Kidney glomerular epithelial cell (primary cell): ENCODE results near the gene CMPK2.
A peak's percentile ranks its signal among the peaks of the same experiment; 100 is the strongest.
"Not testable (repeated sequence)": the region's sequence is repeated elsewhere in the genome, so short reads cannot be mapped to it uniquely, and the experiment has no call there.

Experiments used
- DNase-seq: peaks from one replicate; lab custom pipeline; 2025; lab: John Stamatoyannopoulos, UW

Gene CMPK2

DNA sequence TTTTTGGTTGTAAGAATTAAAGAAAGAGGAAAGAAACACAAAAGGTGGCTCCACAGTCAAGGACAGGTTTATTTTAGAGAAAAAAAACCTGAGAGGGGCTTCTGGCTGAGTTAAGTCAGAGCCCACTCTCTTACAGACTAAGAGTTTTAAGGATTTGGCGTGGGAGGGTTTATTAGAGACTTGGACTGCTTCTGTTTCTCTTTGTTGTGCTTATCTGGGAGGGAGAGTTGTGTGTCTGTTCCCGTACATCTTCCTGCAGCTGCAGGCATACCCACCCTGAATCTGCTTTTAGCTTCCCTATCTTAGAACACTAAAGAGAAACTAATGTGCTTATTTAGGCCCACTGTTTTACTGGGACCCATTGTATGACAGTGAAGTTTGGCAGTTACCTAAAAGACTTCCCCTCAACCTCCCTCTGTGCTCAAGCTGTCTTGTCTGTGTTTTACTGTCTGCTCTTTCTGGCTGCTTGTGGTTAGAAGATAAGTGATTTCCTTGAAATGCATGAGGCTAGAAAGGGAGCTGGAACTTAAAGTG lies 14.6 kb upstream of the CMPK2 start:
- DNase-seq: no peak

DNA sequence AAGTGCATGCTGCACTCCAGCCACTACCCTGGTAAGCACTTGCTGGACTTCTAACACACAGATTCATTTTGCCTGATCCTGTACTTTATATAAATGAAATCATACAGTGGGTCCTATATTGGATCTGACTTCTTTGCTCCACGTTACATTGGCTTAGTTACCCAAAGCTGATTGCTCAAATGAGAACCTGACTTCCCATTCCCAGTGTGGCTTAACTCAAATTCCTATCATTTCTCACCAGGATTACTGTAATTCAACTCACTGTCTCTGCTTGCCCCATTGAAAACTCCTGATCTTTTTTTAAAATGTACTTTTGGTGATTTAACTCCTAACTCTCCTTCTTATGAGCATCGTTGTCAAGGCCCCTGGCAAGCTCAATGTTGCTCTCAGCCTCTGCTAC lies 13.3 kb upstream of the CMPK2 start:
- no peak for DNase-seq

DNA sequence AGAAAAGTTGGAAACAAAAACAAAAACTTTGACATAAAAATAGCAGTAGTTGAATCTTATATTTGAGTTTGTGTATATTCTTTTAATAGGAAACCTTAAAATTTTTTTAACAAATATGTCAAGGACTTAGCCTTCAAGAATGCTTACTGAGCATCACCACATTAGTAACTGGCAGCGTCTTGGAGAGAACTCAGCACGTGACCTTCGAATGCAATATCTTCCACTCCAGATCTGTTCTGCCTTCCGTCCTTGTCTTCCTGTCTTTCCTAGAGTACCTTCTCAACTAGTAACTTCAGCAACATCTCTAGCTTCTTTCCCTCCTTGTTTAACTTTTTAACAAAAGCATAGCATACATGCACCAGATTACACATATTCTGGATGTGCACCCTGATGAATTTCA lies 12.8 kb upstream of the CMPK2 start:
- DNase-seq: no peak

DNA sequence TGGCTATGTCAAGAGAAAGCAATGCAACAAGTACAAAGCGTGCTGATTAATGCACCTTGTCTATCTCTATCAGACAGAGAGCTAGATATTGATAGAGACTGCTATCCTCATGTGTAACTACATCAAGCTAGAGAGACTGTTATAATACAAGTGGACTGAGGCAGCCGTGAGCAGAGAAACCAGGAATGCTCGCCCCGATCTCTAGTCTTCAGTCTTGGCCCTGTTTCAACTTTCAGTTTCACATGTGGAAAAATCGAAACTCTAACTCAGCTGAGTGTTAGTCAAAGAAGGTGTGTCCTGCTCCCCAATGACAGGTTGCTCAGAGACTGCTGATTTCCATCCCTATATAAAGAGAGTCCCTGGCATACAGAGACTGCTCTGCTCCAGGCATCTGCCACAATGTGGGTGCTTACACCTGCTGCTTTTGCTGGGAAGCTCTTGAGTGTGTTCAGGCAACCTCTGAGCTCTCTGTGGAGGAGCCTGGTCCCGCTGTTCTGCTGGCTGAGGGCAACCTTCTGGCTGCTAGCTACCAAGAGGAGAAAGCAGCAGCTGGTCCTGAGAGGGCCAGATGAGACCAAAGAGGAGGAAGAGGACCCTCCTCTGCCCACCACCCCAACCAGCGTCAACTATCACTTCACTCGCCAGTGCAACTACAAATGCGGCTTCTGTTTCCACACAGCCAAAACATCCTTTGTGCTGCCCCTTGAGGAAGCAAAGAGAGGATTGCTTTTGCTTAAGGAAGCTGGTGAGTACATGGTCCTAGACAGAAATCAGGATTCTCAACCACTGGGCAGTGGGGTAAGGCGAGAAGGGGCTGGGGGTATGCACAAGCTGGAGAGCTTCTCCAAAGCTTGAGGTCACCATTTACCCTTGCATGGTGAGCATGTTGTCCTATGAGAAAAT lies 11.9 kb upstream of the CMPK2 start, which contains the start of gene RSAD2:
RSAD2 (plus strand) TSS at position 376 of the 903 bp plus-strand sequence; CDS start at position 400, 24 bp downstream.
- DNase-seq: peak; percentile 63

DNA sequence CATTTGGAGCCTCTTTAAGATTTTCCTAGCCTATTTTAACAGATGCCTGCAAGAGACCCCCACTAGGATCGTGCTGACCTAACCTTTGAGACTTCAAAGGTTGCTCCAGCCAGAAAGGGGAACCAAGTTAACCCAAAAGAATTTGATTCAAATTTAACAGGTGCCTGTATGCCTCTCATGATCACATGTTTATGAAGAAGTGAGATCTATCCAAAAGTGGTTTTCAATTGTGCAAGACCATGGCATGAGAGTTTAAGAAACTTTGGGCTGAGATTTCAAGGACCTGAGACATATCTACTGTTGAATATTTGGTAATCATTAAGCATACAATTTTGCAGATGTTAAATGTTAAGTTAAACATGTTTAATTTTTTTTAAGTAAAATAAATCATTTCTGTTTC lies 10.6 kb upstream of the CMPK2 start:
- DNase-seq: no peak

DNA sequence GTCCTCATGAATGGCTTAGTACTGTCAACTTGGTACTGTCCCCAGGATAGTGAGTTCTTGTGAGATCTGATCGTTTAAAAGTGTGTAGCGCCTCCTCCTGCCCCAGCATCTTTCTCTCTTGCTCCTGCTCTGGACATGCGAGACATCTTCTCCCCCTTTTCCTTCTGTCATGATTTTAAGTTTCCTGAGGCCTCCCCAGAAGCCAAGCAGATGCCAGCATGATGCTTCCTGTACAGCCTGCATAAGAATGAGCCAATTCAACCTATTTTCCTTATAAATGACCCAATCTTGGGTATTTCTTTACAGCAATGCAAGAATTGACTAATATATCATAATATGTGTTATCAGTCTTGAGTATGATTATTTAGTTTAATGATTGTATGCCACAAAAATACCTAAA lies 8.3 kb upstream of the CMPK2 start:
- DNase-seq: no peak

DNA sequence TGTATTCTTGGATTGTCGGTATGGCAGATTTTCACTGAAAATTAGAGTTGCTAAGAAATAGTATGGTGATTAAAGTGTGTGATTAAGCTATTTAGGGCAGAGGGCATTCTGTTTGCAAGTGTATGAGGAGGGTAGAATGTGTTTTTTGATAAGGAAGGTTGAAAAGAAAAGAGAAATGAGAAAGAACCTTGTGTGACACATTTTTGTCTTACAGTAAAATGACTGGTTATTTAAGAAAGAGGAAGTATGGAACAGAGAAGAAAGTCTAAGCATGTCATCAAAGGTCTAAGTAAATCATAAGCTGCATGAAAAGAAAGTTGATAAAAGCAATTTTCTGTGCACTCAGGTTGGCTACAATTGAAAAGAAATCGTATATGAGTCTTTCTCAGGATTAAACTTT lies 6.7 kb upstream of the CMPK2 start:
- no peak for DNase-seq

DNA sequence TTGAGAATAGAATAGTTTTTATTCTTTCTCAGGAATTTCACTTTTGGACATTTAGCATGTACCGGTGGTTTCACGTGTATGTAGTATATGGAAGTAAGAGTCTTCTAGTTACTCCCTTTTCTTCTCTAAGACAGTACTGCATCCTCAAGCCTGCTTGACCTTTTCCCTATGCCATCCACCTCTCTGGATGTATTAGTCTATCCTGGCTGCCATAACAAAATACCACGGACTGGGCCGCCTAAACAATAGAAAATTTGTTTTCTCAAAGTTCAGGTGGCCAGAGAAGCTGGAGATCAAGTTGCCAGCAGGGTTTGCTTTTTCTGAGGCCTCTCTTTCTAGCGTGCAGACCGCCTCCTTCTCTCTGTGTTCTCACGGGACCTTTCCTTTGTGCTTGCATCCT lies 1.3 kb upstream of the CMPK2 start:
- DNase-seq: no peak

DNA sequence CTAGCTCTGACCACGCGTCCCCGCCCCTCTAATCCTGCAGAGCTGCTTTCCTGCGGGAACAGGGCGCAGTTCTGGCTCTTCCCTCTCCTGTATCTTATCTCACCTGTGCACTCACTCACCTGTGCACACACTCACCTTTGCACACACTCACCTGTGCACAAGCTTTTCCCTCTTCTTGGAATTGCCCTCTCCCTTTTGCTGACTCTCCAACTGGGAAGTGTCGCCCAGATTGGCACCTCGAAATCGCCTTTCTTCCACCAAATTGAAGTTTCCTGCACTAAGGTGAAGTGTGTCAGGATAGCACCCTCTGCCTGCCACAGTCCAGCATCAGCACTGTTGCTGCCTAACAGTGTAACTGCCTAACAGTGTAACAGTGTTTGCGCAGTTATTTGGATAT lies 566 bp upstream of the CMPK2 start:
- peak; percentile 38 for DNase-seq

DNA sequence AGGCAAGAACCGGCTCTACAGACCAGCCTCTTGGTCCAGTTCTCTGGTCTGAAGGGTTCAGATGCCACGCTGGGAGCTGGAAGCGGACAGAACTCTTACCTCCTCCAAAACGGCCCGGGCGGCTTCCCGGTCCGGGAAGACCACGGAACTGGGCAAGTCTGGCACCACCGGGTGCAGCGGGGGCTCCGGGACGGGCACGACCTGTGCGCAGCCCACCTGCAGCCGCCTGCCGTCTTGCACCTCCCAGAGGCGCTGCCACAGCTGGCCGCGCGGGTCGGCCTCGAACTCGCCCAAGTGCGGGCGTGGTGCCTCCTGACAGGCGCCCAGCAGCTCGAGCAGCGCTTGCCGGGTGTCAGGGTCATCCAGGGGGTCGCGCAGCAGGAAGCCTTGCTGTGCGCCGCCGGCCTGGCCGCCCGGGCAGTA lies 773 bp downstream of the CMPK2 start:
- no peak for DNase-seq

DNA sequence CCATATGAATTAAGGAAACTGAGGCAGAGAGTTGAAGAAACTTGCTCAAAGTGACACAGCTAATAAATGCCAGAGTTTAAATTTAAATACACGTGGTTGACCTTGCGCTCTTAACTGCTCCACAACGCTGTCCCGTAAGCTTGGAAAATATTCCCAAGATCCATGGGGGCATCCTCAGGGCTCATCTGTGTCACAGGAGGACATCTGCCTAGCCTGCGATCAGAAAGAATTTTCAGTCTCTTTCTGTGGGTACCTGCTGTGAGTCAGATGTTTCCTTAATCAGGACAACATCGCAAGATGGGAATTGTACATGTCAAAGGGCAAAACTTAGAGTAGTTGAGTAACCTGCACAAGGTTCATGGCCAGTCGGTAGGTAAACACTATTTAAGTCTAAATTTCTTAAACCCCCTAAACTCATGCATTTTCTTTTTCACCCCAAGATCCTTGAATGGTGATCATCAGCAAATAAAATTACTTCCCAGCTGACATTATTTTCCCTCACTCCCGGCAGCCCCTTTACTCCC lies 1.4 kb downstream of the CMPK2 start:
- DNase-seq: no peak

DNA sequence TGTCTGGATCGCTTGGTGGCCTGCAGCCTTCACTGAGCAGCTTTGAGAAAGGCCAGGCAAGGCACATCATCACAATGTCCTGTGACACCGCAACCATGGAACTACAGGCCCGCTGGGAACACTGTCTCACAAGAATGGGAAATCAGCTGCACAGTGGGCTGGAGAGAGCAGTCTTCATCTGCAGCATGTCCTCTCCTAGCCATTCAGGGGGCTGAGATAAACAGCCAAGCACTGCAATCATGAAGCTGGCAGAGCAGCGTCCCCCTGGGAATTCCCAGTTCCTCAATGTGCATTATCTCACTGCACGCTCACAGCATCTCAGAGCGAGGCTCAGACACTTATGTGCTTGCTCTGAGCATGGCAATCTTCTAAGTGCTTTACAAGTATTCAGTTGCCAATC lies 1.9 kb downstream of the CMPK2 start:
- no peak for DNase-seq

DNA sequence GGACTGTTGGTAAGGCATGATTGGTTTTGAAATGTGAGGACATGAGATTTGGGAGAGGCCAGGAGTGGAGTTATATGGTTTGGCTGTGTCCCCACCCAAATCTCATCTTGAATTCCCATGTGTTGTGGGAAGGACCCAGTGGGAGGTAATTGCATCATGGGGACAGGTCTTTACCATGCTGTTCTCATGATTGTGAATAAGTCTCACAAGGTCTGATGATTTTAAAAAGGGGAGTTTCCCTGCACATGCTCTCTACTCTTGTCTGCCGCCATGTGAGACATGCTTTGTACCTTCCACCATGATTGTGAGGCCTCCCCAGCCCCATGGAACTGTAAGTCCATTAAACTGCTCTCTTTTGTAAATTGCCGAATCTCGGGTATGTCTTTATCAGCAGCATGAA lies 5.4 kb downstream of the CMPK2 start:
- DNase-seq: no peak

DNA sequence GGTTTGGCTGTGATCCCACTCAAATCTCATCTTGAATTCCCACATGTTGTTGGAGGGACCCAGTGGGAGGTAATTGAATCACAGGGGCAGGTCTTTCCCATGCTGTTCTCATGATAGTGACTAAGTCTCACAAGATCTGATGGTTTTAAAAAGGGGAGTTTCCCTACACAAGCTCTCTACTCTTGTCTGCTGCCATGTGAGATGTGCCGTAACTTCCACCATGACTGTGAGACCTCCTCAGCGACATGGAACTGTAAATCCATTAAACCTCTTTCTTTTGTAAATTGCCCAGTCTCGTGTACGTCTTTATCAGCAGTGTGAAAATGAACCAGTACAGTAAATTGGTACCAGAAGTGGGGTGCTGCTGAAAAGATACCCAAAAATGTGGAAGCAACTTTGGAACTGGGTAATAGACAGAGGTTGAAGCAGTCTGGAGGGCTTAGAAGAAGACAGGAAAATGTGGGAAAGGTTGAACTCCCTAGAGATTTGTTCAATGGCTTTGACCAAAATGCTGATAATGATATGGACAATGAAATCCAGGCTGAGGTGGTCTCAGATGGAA lies 7.2 kb downstream of the CMPK2 start:
- not testable (repeated sequence) for DNase-seq

DNA sequence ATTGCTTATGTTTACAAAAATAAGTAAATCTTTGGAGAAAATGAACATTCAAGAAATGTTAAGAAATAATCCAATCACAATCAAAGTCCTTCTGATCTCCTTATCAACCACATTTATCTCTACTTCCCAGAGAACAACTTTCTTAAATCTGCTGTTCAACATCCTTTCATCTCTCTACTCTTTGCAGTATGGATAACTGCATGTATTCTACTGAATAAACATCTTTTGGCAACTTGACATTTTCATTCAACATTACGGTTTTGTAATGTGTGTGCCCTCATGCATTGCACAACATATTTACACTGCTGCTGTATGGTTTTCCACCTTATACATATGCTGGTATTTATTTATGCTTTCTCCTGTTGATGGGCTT lies 9.2 kb downstream of the CMPK2 start:
- no peak for DNase-seq

DNA sequence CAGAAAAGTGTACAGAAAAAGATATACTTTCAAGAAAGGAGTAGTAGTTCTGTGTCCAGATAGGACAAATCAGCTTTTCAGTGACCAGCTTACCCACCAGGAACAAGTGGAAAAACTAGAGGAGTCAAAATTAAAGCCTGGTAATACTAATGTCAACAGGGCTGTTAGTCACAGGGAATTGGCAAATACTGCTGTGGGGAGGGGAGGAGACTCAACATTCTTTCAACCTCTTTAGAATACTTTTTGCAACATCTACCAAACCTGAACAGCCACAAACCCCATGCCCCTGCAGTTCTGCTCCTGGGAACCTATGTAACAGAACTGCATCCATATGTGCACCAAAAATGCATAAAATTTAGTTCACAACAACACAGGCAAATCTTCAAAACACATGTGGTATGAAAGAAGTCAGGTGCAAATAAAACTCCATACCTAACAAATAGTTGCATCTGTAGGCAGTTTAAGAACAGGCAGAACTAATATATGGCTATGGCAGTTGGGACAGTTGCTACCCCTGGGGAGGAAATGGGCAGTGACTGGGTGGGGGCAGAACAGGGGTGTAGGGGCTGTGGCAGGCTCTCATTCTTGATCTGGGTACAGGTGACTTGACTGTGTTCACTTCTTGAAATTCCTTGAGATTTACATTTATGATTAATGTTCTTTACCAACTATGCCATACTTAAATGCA lies 9.7 kb downstream of the CMPK2 start:
- no peak for DNase-seq

DNA sequence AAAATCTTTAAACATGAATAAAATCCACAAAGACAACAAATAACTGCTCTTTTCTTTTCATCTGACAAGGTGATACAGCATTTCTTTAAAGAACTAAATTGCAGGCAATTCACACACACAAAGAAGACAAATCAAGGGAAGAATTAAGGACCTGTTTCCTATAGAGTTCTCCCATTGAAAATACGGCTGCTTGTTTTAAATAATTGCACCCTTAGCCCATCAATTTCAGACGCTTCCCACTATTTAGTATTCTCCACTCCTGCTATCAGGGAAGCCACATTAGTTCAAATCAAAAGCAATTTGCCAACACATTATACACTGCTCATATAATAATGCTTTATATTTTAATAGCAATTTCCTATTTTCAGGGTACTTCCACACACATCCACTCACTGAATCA lies 11.3 kb downstream of the CMPK2 start:
- no peak for DNase-seq

DNA sequence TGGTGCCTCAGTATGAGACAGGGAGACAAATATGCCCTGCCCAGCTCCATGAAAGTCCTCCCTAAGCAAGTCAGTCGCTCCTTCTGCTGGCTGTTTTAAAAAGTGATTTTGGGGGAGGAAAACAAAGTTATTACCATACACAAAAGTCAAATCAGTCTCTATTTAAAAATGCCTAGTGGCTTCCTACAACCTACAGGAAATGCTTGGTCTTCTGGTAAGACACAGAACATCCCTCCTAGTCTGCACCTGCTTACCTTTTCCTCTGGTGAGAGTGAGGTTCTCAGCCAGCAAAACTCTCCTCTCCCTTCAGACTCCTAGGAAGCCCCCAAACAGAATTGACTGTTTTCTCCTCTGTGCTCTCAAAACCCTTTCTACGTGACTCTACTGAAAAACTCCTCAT lies 13.5 kb downstream of the CMPK2 start:
- DNase-seq: no peak

DNA sequence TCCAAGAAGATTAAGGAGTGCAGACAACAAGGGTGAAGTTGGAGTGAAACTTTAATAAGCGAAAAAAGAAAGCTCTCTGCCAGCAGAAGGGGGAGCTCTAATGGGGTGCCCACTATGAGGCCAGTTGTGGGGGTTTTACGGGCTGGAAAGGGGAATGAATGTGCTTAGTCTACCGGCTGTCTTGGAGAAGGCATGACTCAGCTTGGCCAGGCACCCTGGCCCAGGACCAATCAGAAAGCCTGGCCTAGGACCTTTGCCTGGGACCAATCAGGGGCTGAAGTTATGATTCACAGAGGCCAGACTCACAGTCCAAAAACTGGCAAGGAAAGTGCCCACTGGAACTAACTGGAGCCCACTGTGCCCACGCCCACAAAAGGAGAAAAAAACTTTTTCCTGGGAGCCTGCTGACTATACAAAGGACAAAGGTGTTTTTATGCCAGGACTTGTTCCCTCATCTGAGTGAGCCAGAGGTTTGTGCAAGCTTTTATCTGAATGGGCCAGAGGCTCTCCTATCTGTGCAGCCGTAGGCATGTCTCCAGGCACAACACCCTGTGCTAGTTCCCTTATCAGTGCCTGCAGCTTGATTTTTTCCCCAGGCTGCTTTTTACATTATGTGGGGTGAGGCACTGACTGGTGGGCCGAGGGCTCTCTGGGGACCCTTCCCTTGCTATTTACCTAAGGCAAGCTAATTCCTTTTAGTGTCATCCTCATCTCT lies 18.6 kb downstream of the CMPK2 start:
- no peak for DNase-seq

DNA sequence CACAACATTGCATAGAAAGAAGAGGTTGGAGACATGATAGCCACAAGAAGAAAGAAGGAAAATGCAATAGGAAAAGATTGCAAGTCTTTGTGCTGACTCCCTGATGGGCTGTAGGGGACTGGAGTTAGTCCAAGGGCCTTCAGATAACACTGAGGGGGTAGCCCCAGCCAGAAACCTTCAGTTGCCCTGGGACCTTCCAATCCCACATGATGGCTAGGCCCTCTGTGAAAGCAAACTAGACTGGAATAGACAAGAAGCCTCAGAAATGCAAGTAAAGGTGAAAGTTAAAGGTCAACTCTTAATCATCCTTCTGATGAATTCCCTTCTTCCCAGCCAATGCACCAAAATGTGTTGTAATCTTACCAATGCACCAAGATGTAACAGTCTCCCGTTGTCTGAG lies 19.2 kb downstream of the CMPK2 start:
- no peak for DNase-seq

DNA sequence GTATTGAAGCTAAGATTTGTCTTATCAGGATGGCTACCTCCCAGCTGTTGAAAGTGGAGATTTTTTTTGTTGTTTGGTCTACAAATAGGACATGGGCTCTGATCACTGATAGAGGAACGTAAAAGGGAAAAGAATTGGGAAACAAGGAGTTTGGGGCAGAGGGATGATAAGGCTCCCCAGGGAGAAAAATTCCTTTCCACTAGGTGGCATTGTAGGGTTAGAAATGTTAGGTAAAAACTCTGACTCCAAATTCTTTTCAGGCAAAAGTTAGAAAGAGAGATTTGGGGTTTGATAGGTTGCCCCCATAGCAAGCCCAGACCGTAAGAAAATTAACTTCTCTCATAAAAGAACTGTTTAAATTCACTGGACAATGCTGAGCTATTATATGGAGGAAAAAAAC lies 19.8 kb downstream of the CMPK2 start:
- no peak for DNase-seq

DNA sequence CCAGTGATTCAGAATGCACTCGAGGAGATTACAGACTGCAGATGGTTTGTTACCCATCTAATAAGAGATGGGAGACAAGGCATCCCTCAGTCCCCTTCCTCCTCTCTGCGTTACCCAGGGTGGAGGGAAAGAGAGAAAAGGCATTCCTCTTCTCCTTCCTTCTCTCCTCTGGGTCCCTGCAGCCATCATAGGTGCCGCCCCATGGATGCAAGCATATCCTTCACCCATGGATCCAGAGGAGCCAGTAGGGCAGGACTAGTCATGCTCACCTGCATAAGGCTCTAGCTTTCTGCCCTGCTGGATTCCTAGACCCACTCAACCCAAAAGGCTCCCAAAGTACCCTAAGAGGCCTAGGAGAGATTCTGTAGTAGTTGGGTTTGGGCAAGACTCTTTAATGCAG lies 20.4 kb downstream of the CMPK2 start:
- no peak for DNase-seq
